ENCODE results near the gene FNDC7.

DNA sequence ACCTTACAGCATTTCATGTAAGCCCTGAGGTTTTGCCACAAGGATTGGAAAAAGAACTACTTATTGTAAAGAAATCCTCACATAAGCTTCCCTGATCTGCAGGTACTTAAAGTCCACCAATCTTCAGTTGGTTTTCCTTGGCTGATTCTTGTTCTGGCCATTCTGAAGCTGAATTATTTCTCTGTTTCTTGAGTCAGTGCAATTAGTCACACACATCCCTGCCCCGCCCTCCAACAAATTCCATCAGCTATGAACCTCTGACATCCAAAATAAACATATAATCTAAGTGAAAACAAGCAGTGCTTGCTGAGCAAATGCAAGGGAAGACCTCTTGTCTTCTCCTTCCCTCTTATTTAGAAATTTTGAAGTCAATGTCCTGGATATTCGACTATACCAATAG is 8.2 kb upstream of the FNDC7 start:
- TF ChIP-seq, protein P1, sequence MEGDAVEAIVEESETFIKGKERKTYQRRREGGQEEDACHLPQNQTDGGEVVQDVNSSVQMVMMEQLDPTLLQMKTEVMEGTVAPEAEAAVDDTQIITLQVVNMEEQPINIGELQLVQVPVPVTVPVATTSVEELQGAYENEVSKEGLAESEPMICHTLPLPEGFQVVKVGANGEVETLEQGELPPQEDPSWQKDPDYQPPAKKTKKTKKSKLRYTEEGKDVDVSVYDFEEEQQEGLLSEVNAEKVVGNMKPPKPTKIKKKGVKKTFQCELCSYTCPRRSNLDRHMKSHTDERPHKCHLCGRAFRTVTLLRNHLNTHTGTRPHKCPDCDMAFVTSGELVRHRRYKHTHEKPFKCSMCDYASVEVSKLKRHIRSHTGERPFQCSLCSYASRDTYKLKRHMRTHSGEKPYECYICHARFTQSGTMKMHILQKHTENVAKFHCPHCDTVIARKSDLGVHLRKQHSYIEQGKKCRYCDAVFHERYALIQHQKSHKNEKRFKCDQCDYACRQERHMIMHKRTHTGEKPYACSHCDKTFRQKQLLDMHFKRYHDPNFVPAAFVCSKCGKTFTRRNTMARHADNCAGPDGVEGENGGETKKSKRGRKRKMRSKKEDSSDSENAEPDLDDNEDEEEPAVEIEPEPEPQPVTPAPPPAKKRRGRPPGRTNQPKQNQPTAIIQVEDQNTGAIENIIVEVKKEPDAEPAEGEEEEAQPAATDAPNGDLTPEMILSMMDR (IDR thresholded peaks at IDR 0.05), result no peak
- TF ChIP-seq POLR2AphosphoS5 (IDR thresholded peaks at IDR 0.05; ENCODE audit: low read depth, low read length), result no peak
